Activated CD4-positive, alpha-beta T cell treated with anti-CD3 and anti-CD28 coated beads, Interleukin-2, amount 50 U/mL, for 48 hours (primary cell): ENCODE results near the gene SIRPD.

Experiments
- DNase-seq, 2 experiments: peaks; one replicate each; pipeline ENCODE4 v3.0.0-alpha.2; 2020

Gene SIRPD

DNA sequence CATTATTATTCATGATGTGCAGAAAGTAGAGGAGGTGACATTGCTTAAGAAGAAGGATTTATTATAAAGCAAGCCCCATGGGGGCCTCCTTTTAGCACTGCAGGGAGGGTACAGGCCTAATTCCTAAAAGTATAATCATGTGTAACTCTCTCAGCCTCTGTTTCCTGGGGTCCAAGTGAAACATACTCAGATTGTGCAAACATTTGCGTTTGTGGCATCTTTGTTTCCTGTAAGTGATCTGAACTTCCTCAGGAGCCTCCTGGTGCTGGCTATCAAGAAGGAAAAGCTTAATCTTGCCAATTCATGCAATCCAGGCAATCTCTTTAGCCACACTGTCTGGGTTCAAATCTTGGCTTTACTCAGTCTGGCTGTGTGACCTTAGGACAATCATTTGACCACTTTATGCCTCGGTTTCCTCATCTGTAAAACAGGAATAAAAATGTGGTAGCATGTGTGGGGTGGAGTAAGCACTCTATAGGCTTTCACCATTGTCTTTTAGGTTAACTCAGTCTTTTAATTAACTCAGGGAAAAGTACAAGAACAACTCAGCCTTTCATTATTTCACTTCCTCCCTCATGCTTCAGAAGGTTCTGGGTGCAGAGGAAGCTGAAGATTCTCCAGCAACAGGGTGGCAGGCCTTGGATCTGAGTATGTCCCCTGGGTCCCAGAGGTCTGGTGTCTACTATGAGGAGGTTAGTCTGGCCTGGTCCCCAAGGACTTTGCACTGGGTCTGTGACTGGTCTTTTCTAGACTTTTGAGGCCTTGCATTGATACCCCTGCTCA, 65.5 kb downstream of the SIRPD start:
- DNase-seq: no peak

GRCh38 chr20:1491281-1491840, 66.1 kb downstream of the SIRPD start, which contains the start of gene SIRPB2:
SIRPB2 (minus strand) TSS chr20:1491420; CDS start chr20:1491359, 61 bp downstream.
- no peak for DNase-seq

GRCh38 chr20:1490643-1491195, 66.8 kb downstream of the SIRPD start:
- DNase-seq: no peak

DNA sequence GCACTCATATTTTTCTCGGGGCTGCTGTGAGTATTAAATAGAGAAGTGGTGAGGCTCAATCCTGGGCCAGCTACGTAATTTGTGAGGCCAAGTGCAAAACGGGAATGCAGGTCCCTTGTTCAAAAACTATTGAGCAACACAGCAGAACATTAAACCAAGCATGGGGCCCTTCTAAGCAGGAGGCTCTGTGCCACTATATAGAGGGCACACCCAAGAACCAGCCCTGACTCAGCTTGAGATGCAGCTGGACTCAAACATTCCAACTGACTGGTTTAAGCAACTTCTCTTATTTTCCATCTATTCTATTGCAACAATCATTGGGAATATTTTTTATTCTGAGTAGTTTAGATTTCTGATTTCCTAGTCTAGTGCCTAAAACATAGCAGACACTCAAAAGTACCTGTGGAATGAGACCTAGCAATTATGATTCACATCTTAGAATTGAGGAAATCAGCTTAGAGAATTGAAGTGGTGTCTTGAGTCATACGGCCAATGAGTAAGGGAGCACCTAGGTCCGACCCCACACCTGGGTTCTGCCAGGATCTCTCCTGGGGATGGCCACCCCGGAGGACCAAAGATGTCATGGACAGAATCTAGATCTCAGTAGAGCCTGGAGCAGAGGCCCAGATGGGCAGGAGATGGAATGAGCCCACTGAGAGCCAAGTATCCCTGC, 67.6 kb downstream of the SIRPD start:
- no peak for DNase-seq

DNA sequence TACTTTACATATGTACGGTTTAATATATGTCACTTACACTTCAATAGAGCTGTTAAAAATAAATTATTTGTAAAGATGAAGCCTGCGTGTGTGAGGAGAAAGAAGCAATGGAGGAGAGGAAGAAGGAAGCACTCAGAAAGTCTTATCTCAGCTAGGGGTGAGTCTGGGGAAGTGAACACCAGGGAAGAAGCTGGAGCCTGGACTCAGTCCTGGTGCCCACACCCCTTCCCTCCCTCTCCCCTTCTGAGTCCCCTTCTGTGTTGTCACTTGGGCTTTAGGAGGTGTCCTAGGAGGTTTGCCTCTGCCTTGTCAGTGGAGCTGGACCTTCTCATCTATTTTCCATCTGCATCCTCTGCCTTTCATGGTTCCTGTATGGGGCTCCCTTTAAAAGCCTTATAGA, 68.2 kb downstream of the SIRPD start:
- DNase-seq: no peak

DNA sequence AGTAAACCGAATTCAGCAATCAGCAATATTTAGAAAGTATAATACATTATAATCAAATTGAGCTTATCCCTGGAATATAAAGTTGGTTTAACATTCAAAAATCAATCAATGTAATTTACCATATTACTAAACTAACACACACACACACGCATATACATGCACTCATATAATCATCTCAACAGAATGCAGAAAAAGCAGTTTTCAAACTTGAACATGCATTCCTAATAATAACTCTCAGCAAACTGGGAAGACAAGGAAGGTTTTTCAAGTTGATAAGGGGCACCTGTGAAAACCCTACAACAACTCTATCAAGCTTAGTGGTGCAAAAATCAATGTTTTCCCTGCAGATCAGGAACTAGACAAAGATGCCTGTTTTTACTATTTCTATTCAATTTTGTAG, 70.9 kb downstream of the SIRPD start:
- DNase-seq: no peak

- DNase-seq: no peak
Measured at GRCh38 chr20:1484438-1485116, 72.9 kb downstream of the SIRPD start.
